ENCODE data around the gene CHST11.

Gene CHST11

DNA sequence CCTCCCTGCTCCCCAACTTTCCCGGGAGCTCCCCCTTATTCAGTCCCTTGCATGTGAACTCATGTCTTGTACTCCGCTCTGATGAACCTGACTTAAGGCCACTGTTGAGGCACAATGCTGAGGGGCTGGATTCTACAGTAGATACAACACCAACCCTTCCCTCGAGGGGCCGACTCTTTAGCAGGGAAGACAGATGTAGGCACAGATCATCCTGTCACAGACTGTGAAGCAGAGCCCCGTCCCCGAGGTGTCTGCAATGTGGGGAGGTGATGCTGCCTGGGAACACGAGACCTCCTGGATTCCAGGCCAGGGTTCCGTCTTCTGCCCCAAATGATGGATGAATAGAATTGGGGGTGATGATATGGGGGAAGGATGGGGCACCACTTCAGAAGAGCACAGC is 175.1 kb downstream of the CHST11 start:
- H3K36me3 ChIP-seq (ENCODE audit: control insufficient read depth in 2 of 2, insufficient read depth in 2 of 2, low read length in 2 of 2) = no peaks in the 10 kb centered on the region
- H3K27me3 ChIP-seq (ENCODE audit: control insufficient read depth in 2 of 2, insufficient read depth in 2 of 2, low read length in 2 of 2) = no peaks in the 10 kb centered on the region
- H3K27ac ChIP-seq (ENCODE audit: low read depth in 2 of 2, low read length in 2 of 2) = no peak overlapping the region
- no peak overlapping the region for H3K9ac ChIP-seq (ENCODE audit: low read depth in 1 of 2, low read length in 2 of 2)
- no peak overlapping the region for H3K4me3 ChIP-seq (ENCODE audit: low read length in 2 of 2)
- H3K4me1 ChIP-seq (ENCODE audit: control insufficient read depth in 2 of 2, insufficient read depth in 2 of 2, low read length in 2 of 2) = no peaks in the 10 kb centered on the region
- H3K9me3 ChIP-seq (ENCODE audit: control insufficient read depth in 2 of 2, low read length in 2 of 2) = no peaks in the 10 kb centered on the region

DNA sequence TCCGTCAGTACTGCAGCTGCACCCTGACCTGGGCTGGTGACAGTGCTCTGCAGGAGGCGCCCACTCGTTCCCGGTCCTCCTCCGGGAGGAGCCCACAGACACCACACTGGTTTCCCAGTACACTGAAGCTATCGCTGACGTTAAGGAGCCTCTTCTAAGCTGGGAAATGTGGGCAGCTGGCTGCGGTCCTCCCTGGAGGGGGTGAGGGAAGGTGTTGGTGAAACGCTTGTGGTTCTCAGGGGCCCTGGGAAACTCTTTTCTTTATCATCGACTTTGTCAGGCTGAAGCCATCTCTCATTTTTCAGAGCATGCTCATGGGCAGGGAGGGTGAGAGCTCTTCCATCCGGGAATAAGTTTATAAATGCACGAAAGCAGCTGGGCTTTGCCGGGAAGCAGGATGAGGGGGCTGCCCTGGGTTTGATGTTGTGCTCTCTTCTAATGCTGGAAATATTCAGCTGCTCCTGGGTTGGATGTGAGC is 176.0 kb downstream of the CHST11 start:
- Histone ChIP-seq H3K27ac (ENCODE audit: low read depth in 2 of 2, low read length in 2 of 2) (no peak overlapping the region), H3K9ac (ENCODE audit: low read depth in 1 of 2, low read length in 2 of 2) (no peak overlapping the region), H3K4me3 (ENCODE audit: low read length in 2 of 2) (no peak overlapping the region)

DNA sequence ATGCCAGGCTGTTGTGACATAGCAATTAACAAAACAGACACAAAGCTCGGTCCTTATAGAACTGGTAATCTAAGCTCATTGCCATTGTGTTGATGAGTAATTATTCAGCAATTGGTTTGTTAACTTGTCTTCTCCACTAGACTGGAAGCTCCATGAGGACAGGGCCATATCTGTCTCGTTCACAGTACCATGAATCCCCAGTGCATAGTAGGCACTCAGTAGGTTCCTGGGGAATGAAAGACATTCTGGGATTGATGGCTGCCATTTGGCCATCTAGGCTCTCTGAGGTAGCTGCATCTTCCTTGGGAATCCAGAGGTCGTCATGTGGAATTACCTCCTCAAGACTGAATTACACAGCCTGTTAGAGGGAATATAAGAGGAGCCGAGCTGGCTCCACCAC is 177.3 kb downstream of the CHST11 start:
- no peaks in the 10 kb centered on the region for H3K9me3 ChIP-seq (ENCODE audit: control insufficient read depth in 2 of 2, low read length in 2 of 2)
- H3K27me3 ChIP-seq (ENCODE audit: control insufficient read depth in 2 of 2, insufficient read depth in 2 of 2, low read length in 2 of 2) = no peaks in the 10 kb centered on the region

More for the DNA sequence above, 176.0 kb downstream of the CHST11 start:
- Histone ChIP-seq H3K27me3 (ENCODE audit: control insufficient read depth in 2 of 2, insufficient read depth in 2 of 2, low read length in 2 of 2) (no peaks in the 10 kb centered on the region), H3K4me1 (ENCODE audit: control insufficient read depth in 2 of 2, insufficient read depth in 2 of 2, low read length in 2 of 2) (no peaks in the 10 kb centered on the region), H3K9me3 (ENCODE audit: control insufficient read depth in 2 of 2, low read length in 2 of 2) (no peaks in the 10 kb centered on the region), H3K36me3 (ENCODE audit: control insufficient read depth in 2 of 2, insufficient read depth in 2 of 2, low read length in 2 of 2) (no peaks in the 10 kb centered on the region)

DNA sequence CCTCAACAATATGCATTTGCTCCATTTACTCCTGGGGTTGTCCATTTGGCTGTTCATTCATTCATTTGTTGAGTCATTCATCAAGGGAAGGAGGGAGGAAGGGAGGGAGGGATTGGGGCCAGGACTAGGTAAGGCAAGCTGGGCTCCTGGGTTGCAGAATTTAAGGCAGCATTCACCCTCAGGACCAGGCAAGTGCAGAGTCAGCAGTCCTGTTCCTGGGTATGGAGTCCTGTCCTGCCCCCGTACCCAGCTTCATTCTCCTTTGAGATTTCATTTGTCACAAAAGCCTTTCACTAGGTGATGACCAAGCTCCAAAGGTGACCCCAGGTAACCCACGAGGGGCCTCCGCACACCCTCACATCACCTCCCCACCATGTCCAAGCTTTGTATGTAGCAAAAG is 178.1 kb downstream of the CHST11 start:
- Histone ChIP-seq H3K27me3 (ENCODE audit: control insufficient read depth in 2 of 2, insufficient read depth in 2 of 2, low read length in 2 of 2) (no peaks in the 10 kb centered on the region), H3K36me3 (ENCODE audit: control insufficient read depth in 2 of 2, insufficient read depth in 2 of 2, low read length in 2 of 2) (no peaks in the 10 kb centered on the region), H3K4me3 (ENCODE audit: low read length in 2 of 2) (no peak overlapping the region), H3K4me1 (ENCODE audit: control insufficient read depth in 2 of 2, insufficient read depth in 2 of 2, low read length in 2 of 2) (no peaks in the 10 kb centered on the region), H3K9me3 (ENCODE audit: control insufficient read depth in 2 of 2, low read length in 2 of 2) (no peaks in the 10 kb centered on the region), H3K9ac (ENCODE audit: low read depth in 1 of 2, low read length in 2 of 2) (no peak overlapping the region), H3K27ac (ENCODE audit: low read depth in 2 of 2, low read length in 2 of 2) (no peak overlapping the region)

More for the DNA sequence above, 177.3 kb downstream of the CHST11 start:
- Histone ChIP-seq H3K9ac (ENCODE audit: low read depth in 1 of 2, low read length in 2 of 2) (no peak overlapping the region), H3K36me3 (ENCODE audit: control insufficient read depth in 2 of 2, insufficient read depth in 2 of 2, low read length in 2 of 2) (no peaks in the 10 kb centered on the region), H3K27ac (ENCODE audit: low read depth in 2 of 2, low read length in 2 of 2) (no peak overlapping the region), H3K4me3 (ENCODE audit: low read length in 2 of 2) (no peak overlapping the region), H3K4me1 (ENCODE audit: control insufficient read depth in 2 of 2, insufficient read depth in 2 of 2, low read length in 2 of 2) (no peaks in the 10 kb centered on the region)

DNA sequence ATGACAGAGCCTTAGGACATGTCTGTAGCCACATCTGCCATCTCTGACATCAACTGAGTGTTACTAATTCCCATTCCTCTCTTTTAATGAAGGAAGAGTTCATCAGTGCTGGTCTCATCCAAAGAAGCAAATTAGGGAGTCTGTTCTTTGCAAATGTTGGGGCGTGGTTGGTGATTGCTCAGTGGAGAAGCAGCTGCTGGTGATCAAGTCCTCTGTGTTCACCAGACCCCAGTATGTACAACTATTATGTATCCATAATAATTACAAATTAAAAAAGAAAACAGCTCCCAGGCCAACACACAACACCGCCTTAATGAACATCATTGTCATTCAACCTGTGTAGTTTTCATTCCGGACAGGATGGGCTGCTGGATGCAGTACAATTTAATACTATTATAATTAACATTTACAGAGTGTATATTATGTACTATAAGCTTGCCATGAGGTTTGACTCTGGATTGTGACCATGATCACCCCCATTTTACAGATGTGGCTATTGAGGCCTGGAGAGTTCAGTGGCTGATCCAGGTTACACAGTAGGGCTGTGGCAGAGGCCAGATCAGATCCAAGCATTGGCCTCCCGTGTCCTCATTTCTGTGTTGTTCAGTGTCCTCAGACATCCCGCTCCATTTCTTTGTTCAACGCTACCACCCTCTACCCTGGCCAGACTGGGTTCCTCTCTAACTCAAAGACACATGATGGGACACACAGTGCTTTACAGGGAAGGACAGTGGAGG is 179.0 kb downstream of the CHST11 start:
- no peaks in the 10 kb centered on the region for H3K4me1 ChIP-seq (ENCODE audit: control insufficient read depth in 2 of 2, insufficient read depth in 2 of 2, low read length in 2 of 2)
- no peak overlapping the region for H3K9ac ChIP-seq (ENCODE audit: low read depth in 1 of 2, low read length in 2 of 2)
- H3K4me3 ChIP-seq (ENCODE audit: low read length in 2 of 2) = no peak overlapping the region
- H3K27ac ChIP-seq (ENCODE audit: low read depth in 2 of 2, low read length in 2 of 2) = no peak overlapping the region
- no peaks in the 10 kb centered on the region for H3K36me3 ChIP-seq (ENCODE audit: control insufficient read depth in 2 of 2, insufficient read depth in 2 of 2, low read length in 2 of 2)
- no peaks in the 10 kb centered on the region for H3K9me3 ChIP-seq (ENCODE audit: control insufficient read depth in 2 of 2, low read length in 2 of 2)
- no peaks in the 10 kb centered on the region for H3K27me3 ChIP-seq (ENCODE audit: control insufficient read depth in 2 of 2, insufficient read depth in 2 of 2, low read length in 2 of 2)

DNA sequence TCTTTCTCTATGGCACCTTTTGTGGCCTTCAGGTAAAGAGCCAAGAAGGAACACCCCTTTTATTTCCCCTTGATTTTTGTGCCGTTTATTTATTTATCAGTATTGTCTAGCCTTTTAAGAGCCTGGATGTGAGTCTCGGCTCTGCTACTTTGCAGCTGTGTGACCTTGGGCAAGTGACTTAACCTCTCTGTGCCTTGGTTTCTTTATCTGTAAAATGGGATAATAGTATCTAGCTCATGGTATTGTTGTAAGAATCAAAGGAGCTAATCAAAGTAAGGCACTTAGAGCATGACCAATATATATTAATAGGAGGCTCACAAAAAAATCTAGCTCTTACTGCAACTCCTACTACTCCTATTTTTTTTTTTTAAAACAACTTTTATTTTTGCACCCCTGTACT is 179.7 kb downstream of the CHST11 start:
- Histone ChIP-seq H3K4me3 (ENCODE audit: low read length in 2 of 2) (no peak overlapping the region), H3K4me1 (ENCODE audit: control insufficient read depth in 2 of 2, insufficient read depth in 2 of 2, low read length in 2 of 2) (no peaks in the 10 kb centered on the region), H3K9ac (ENCODE audit: low read depth in 1 of 2, low read length in 2 of 2) (no peak overlapping the region), H3K27ac (ENCODE audit: low read depth in 2 of 2, low read length in 2 of 2) (no peak overlapping the region), H3K9me3 (ENCODE audit: control insufficient read depth in 2 of 2, low read length in 2 of 2) (no peaks in the 10 kb centered on the region), H3K36me3 (ENCODE audit: control insufficient read depth in 2 of 2, insufficient read depth in 2 of 2, low read length in 2 of 2) (no peaks in the 10 kb centered on the region), H3K27me3 (ENCODE audit: control insufficient read depth in 2 of 2, insufficient read depth in 2 of 2, low read length in 2 of 2) (no peaks in the 10 kb centered on the region)

DNA sequence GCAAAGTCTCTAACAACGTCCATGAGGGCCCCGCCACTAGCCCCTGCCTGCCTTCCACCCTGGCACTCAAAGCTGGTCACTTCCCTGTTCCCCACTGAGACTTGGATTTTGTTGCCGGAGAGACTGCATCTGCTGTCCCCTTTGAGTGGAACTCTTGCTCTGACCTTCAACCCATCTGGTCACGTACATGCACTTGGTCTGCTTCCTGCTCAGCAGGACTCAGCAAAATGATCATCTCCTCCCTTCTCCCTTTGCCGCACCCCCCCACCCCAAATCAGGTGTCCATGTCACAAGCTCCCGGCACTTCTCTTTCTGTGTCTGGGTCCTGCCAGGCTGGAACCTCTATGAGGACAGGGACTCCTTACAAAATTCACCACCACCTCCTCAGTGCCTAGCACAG is 180.9 kb downstream of the CHST11 start:
- no peak overlapping the region for H3K4me3 ChIP-seq (ENCODE audit: low read length in 2 of 2)
- H3K27me3 ChIP-seq (ENCODE audit: control insufficient read depth in 2 of 2, insufficient read depth in 2 of 2, low read length in 2 of 2) = no peaks in the 10 kb centered on the region
- no peaks in the 10 kb centered on the region for H3K4me1 ChIP-seq (ENCODE audit: control insufficient read depth in 2 of 2, insufficient read depth in 2 of 2, low read length in 2 of 2)
- no peaks in the 10 kb centered on the region for H3K9me3 ChIP-seq (ENCODE audit: control insufficient read depth in 2 of 2, low read length in 2 of 2)
- no peak overlapping the region for H3K9ac ChIP-seq (ENCODE audit: low read depth in 1 of 2, low read length in 2 of 2)
- H3K36me3 ChIP-seq (ENCODE audit: control insufficient read depth in 2 of 2, insufficient read depth in 2 of 2, low read length in 2 of 2) = no peaks in the 10 kb centered on the region
- H3K27ac ChIP-seq (ENCODE audit: low read depth in 2 of 2, low read length in 2 of 2) = no peak overlapping the region

DNA sequence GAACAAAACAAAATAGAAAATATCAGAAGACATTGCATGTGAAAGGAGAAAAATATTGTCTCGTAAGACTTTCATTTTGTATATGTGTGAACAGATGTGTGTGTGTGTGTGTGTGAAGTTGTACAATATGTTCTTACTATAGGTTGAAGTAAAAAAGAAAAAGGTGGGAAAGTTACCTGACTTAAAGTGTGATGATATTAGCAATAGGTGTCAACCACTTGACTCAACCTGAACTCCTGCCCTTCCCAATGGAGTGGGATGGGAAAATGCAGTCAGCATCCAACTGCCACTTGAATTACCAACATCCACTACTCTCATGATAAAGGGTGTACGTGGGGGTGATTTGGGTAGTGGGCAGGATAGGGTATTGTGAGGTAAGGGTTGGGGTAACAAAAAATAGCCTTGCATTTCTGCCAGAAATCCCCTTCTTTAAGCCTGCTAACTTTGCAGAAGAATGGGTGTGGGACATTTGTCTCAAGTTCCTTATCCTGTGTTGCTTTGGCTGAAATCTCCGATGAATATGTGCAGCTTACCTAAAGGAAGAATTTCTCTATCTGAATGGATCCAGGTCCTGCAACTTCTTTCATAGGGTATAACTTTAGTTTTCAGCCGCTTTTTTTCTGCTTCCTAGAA is 181.6 kb downstream of the CHST11 start:
- no peak overlapping the region for H3K27ac ChIP-seq (ENCODE audit: low read depth in 2 of 2, low read length in 2 of 2)
- no peaks in the 10 kb centered on the region for H3K9me3 ChIP-seq (ENCODE audit: control insufficient read depth in 2 of 2, low read length in 2 of 2)
- no peaks in the 10 kb centered on the region for H3K27me3 ChIP-seq (ENCODE audit: control insufficient read depth in 2 of 2, insufficient read depth in 2 of 2, low read length in 2 of 2)
- H3K9ac ChIP-seq (ENCODE audit: low read depth in 1 of 2, low read length in 2 of 2) = no peak overlapping the region
- H3K4me3 ChIP-seq (ENCODE audit: low read length in 2 of 2) = no peak overlapping the region
- H3K4me1 ChIP-seq (ENCODE audit: control insufficient read depth in 2 of 2, insufficient read depth in 2 of 2, low read length in 2 of 2) = no peaks in the 10 kb centered on the region
- H3K36me3 ChIP-seq (ENCODE audit: control insufficient read depth in 2 of 2, insufficient read depth in 2 of 2, low read length in 2 of 2) = no peaks in the 10 kb centered on the region

DNA sequence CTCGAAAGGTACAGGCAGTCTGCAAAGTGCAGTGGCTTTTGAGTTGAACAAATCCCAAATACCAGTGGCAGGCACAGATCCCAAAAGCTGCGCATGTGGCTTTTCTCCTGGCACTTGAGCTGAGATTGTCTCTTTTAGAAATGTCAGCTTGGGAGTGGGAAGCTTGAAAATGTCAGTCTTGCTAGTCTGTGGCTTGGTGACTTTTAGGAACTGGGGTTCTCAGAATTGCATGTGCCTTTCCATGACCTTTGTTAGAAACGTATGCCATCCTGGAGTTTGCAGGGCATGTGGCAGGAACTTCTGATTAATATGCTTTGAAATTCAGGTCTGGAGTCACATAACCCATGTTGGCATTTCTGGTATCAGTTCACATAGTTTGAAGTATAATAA is 182.1 kb downstream of the CHST11 start:
- Histone ChIP-seq H3K9ac (ENCODE audit: low read depth in 1 of 2, low read length in 2 of 2) (no peak overlapping the region), H3K4me3 (ENCODE audit: low read length in 2 of 2) (no peak overlapping the region), H3K36me3 (ENCODE audit: control insufficient read depth in 2 of 2, insufficient read depth in 2 of 2, low read length in 2 of 2) (no peaks in the 10 kb centered on the region), H3K27ac (ENCODE audit: low read depth in 2 of 2, low read length in 2 of 2) (no peak overlapping the region), H3K27me3 (ENCODE audit: control insufficient read depth in 2 of 2, insufficient read depth in 2 of 2, low read length in 2 of 2) (no peaks in the 10 kb centered on the region), H3K9me3 (ENCODE audit: control insufficient read depth in 2 of 2, low read length in 2 of 2) (no peaks in the 10 kb centered on the region), H3K4me1 (ENCODE audit: control insufficient read depth in 2 of 2, insufficient read depth in 2 of 2, low read length in 2 of 2) (peaks cover 0 to under 1% of the 10 kb centered on the region in 2 donors)

DNA sequence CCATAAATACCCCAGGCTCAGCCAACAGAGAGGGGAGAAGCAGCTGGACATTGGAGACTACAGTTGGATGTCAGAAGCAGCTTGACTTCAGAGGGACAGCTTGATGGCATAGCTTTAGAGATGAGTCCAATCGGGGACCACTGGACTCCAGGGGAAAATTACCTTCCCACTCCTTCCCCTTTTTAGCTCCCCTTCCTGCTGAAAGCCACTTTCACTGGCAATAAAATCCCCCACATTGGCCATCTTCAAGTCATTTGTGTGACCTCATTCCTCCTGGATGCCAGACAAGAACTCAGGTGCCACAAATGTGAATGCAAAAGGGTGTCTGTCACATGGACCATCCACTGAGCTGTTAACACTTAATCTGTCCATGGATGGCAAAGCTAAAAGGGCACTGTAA is 184.2 kb downstream of the CHST11 start:
- Histone ChIP-seq H3K9ac (ENCODE audit: low read depth in 1 of 2, low read length in 2 of 2) (no peak overlapping the region), H3K36me3 (ENCODE audit: control insufficient read depth in 2 of 2, insufficient read depth in 2 of 2, low read length in 2 of 2) (no peaks in the 10 kb centered on the region), H3K4me1 (ENCODE audit: control insufficient read depth in 2 of 2, insufficient read depth in 2 of 2, low read length in 2 of 2) (peaks cover 0 to 4% of the 10 kb centered on the region in 2 donors), H3K27ac (ENCODE audit: low read depth in 2 of 2, low read length in 2 of 2) (no peak overlapping the region), H3K27me3 (ENCODE audit: control insufficient read depth in 2 of 2, insufficient read depth in 2 of 2, low read length in 2 of 2) (no peaks in the 10 kb centered on the region), H3K4me3 (ENCODE audit: low read length in 2 of 2) (no peak overlapping the region), H3K9me3 (ENCODE audit: control insufficient read depth in 2 of 2, low read length in 2 of 2) (no peaks in the 10 kb centered on the region)
